GM19468 (cell line): ENCODE results near the gene ZNF202.

ENCODE experiments used
- ATAC-seq: cut with Tn5 transposase; IDR thresholded peaks from one replicate; pipeline ENCODE4 v1.9.1; 2021; ENCODE audit warnings: mild to moderate bottlenecking, moderate library complexity, moderate number of reproducible peaks; ENCODE audit not compliant: unreplicated experiment; ENCODE audit errors: extremely low read depth

ZNF202 gene

DNA sequence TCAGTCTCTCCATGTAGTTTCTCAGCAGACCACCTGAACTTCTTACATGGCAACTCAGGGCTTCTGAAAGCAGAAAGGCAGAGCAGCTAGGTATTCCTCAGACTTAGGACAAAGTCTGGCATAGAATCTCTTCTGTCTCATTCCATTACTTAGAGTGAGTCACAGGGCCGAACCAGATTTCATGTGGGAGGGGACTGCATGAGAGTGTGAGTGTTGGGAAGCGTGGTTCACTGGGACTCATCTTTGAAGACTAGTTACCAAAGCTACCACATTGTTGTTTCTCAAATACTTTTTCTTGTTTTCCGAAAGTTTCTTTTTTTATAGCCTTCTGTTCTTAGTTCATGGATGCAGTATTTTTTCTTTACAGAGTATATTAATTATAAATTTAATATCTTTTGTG is 51.0 kb downstream of the ZNF202 start:
- no peak for ATAC-seq

DNA sequence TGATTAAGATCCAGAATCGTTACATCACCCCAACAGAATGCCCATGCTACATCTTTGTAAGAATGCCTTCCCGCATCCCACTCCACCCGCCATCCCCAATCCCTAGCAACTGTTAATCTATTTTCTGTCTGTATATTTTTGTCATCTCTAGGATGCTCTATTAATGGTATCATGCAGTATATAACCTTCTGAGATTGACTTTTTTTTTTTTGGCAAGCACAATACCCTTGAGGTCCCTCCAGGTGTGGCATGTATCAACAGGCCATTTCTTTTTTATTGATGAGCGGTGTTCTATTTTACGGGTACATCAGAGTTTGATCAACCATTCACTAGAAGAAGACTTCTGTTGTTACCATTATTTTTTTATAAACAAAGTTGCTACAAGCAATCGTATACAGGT is 56.9 kb downstream of the ZNF202 start:
- ATAC-seq, result no peak

DNA sequence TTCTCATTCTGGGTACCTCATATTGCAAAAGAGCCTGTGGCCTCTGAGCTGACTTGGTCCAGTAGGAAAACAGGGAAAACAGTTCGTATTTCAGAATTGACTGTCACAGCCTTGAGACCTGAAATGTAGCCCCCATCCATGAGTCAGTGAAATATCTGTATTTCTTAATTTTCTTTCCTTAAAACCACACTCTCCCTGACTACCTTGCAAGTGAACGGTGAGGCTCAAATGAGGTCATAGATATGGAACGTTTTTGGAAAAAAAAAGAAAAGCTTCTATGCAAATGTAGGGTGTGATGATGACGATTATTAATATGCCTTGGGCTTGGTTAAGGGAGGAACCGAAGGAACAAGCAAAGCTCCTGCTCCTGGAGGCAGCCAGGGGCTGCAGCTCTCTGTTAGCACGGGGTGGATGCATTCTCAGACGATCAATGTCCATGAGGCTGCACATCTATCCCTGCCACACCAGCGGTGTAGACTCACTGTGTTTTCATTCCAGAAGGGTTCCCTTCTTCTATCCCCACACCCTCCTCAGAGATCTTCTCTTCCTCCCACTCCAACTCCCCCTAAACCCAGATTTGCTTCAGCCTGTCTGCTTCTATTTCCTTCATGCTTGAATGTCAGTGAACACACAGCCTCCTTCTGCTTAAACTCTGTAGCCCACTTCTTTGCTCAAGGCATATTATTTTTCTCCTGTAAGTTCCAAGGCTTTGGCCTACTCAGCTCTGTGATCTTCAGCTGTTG is 57.9 kb downstream of the ZNF202 start:
- no peak for ATAC-seq

DNA sequence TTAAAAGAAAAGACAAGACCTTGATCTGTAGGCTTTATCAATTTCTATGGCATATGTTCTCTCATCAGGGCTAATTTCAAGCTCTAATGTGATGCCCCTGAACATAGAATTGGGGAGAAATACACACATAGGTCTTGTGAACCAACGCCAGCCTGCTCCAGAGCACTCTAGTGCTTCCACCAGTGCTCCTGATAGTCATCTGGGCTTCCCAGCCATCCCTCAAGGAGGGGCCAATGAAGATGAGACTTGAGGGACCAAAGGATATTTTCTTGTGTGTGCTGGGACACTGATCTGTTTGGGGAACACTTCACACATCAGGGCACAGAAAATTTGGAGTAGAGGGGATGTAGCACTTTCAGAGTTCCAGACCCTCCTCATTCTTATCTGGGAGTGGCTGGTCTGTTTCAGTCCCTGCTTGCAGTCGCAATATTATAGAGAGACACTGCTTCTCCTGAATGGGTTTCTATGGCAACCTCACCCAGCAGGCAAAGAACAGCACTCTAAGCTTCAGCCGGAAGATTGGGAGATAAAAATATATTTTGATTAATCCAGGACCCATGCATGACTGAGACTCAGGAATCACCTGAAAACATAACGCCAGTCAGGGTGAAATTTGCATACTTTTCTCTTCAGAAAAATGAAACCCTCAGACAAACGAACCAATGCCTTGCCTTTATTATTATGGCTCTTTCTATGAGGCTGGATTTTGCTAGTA is 58.6 kb downstream of the ZNF202 start:
- ATAC-seq, result no peak

DNA sequence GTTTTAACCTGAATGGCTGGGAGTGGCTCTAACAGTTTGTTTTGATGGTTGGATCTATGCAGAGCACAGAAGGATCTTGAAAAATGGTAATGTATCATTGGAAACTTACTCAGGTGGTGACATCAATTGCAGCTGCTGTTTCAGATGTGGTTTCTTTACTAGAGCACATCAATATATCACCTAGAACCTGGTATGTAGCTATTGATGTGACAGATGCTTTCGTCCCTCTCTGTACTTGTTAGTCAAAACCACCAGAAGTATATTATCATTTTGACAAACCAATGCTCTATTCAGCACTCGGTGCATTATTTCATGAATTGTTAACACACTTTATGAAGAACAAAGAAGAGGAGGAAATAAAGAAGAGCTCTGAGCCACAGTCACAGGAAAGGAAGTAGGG is 60.4 kb downstream of the ZNF202 start:
- ATAC-seq, result no peak

DNA sequence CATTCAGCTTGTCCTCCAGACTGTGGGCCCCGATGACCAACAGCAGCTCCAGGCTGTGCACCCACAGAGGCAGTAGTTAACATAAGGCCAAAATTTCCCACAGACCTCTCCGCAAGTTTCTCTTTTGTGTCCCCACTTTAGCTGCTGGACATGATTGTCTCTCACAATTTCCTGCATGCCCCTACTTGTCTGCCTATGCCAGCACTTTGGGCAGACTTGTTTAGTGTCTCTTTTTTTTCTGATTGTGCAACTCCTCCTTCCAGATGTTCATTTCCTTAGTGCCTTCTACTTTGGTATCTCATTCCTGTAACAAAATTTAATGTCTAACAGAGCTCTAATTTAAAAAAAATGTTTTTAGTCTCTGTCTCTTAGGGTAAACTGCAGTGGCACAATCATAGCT is 63.2 kb downstream of the ZNF202 start:
- ATAC-seq, result no peak

DNA sequence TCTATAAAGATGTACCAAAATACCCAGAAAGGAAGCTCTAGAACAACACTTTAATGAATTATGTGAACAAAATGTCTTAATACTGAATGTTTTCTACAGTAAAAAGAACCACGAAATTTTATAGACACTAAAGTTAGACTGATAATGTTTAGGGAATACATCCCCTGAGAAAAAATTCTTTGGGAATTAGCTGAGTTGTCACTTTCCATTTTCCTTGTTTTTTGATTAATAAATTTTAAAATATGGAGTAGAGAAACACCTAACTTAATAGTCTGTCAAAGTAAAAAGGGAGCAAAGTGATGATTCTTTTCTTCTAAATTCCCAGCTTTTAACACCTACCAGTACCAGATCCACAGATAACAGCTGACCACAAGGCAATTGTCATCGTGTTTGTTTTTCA is 64.0 kb downstream of the ZNF202 start:
- ATAC-seq, result no peak

DNA sequence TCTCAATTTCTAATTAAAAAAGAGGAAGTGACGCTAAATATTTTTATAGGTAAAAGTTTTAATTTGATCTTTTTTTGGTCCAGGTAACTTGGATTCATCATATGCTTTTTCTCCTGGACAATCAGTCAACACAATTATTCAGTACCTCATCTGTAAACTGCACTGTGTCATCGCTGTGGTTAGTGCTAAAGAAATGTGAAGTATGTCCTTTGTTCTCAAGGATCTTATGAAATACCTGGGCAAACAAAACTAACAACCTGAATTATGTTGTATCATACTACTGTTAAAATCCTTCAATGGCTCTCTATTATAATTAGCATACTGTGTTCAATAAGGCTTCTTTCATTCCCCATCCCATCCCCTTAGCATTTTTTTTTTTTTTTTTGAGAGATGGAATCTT is 67.2 kb downstream of the ZNF202 start:
- ATAC-seq, result no peak
